Measurements from ENCODE around the gene HECTD4.

HECTD4 gene, protein sequence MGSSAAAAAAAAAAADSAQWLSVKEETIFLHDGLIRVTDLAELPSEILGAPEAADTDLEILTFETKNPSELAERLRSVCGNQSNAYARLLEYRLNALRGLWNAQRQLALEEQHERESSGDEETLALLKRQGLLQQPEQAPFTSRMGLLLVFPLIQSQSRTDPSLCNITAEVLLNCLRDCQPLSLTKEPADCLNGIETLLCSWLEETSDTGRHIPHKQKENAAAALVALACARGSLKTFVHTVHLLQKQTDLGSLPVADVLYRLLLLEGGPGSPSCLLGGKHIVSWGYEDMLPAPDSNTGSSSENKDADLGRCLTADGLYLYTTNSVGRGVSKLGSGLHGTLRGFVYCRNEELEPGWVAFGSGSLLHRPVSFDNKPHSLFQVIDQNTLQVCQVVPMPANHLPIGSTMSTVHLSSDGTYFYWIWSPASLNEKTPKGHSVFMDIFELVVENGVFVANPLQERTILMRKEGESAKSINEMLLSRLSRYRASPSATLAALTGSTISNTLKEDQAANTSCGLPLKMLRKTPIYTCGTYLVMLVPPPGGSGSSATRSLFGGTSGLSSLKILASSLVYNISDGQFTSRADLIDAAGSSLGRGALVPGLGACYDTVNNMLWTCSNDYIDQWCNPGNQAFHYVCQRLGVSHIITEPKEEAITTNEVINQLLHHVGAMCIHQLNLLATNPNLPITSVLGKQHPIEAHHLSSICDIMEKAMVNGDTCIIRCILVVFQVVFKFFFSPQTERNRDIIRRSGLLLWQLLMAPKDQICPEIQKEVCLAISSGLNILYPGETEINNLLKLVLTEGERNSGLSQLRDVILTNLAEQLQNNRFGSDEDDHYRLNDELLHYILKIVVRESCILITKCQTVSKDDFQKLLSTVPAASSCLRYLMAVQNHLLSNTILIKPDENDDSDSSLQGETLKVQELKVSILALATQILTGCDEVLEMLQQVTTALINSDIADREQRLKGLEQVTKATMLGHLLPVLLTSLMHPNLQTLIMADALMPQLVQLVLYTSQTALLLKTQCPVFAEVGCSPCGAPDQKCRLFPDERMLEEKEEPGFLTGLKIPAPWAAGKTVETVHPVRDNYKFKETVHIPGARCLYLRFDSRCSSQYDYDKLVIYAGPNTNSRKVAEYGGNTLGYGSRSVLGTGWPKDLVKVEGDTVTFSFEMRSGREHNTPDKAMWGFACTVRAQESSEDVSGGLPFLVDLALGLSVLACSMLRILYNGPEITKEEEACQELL (N-terminal part only)

DNA sequence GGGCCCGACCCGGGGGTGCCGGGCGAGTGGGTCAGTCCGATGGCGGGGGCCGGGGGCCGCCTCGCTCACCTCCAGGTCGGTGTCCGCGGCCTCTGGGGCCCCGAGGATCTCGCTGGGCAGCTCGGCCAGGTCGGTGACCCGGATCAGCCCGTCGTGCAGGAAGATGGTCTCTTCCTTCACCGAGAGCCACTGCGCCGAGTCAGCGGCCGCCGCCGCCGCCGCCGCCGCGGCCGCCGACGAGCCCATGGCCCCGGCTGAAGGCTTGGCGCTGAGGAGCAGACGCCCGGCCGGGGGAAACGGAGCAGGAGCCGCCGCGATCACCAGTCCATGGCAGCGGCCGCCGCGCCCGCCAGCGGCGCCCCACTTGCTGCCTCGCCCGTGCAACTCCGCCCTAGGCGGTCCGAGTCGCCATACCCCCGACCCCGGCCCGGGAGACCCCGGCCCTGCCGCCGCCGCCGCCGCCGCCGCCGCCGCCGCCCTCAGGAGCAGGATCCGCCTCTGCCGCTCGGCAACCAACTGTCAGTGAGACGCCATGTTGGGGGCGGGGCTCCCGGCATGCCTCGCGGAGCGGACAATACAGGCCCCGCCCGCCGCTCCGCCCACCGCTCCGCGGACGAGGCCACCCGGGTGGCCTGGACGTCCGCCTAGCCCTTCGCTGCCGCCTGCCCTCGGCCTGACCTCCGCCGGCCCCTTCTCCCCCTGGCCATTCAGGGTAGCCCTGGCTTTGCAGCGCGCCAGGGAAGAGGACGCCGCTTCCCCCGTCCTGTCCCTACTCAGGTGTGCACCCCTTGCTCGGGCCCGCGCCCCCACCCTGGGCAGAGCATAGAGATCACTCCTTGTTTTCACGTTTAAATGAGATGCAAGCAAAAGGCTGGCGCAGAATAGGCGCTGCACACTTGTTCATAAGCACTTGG is at the start of gene HECTD4:
HECTD4 (minus strand) TSS at position 549 of the 914 bp plus-strand sequence; CDS start at position 246, 303 bp downstream.
- peaks cover 16% of the 10 kb centered on the region for H3K4me1 ChIP-seq (ENCODE audit: control insufficient read depth, insufficient read depth, low read length)
- no peaks in the 10 kb centered on the region for H3K9me3 ChIP-seq (ENCODE audit: control insufficient read depth in 2 of 2, low read length in 2 of 2)
- peak within 1 kb of the TSS; percentile 46 for H3K27ac ChIP-seq (ENCODE audit: low read length)
- H3K9ac ChIP-seq (ENCODE audit: low read length in 2 of 2), result peak within 1 kb of the TSS; percentile 66 to 77
- no peaks in the 10 kb centered on the region for H3K27me3 ChIP-seq (ENCODE audit: control insufficient read depth in 1 of 2, insufficient read depth in 2 of 2, low read length in 2 of 2)
- H3K36me3 ChIP-seq (ENCODE audit: control insufficient read depth in 2 of 2, insufficient read depth in 2 of 2, low read length in 2 of 2), result no peaks in the 10 kb centered on the region
- H3K4me3 ChIP-seq (ENCODE audit: low read length in 2 of 2), result peak within 1 kb of the TSS; percentile 72 to 89

DNA sequence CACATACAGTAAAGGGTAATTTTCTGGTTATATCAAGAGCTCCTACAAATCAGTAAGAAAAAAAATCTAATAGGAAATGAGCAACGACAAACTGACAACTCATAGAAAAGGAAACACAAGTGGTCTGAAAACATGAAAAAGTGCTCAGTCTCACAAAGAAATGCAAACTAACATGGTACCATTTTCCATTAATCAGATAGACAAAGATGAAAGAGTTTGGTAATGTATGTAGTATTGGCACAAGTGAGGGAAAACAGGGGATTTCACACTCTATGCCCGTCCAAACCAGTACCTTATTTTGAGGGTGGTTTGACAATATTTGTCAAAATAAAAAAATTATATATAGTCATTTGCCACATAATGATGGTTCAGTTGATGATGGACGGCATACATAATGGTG is 49.7 kb upstream of the HECTD4 start:
- no peaks in the 10 kb centered on the region for H3K36me3 ChIP-seq (ENCODE audit: control insufficient read depth in 2 of 2, insufficient read depth in 2 of 2, low read length in 2 of 2)
- no peak overlapping the region for H3K9ac ChIP-seq (ENCODE audit: low read length in 2 of 2)
- no peaks in the 10 kb centered on the region for H3K4me1 ChIP-seq (ENCODE audit: control insufficient read depth, insufficient read depth, low read length)
- no peaks in the 10 kb centered on the region for H3K9me3 ChIP-seq (ENCODE audit: control insufficient read depth in 2 of 2, low read length in 2 of 2)
- H3K4me3 ChIP-seq (ENCODE audit: low read length in 2 of 2), result no peak overlapping the region
- H3K27ac ChIP-seq (ENCODE audit: low read length), result no peak overlapping the region
- H3K27me3 ChIP-seq (ENCODE audit: control insufficient read depth in 1 of 2, insufficient read depth in 2 of 2, low read length in 2 of 2), result no peaks in the 10 kb centered on the region

DNA sequence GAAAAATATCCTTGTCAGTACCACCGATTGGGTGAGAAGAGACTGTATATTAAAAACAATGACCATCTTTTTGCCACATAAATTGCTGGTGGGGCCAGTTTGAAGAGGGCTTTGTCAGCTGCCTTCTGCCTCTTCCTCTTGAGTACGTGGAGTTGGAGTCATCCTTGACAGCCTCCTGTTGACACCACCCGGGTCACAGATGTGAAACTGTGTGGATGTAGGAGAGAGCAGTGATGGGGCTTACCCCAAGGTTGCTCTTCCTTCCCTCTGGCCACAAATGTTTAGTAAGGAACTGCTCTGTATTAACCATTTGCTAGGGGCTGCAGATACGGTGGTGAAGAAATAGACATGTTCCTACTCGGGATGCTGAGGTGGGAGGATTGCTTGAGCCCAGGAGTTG is 48.7 kb upstream of the HECTD4 start:
- H3K4me3 ChIP-seq (ENCODE audit: low read length in 2 of 2), result no peak overlapping the region
- no peaks in the 10 kb centered on the region for H3K9me3 ChIP-seq (ENCODE audit: control insufficient read depth in 2 of 2, low read length in 2 of 2)
- H3K27ac ChIP-seq (ENCODE audit: low read length), result no peak overlapping the region
- no peaks in the 10 kb centered on the region for H3K27me3 ChIP-seq (ENCODE audit: control insufficient read depth in 1 of 2, insufficient read depth in 2 of 2, low read length in 2 of 2)
- H3K4me1 ChIP-seq (ENCODE audit: control insufficient read depth, insufficient read depth, low read length), result no peaks in the 10 kb centered on the region
- no peak overlapping the region for H3K9ac ChIP-seq (ENCODE audit: low read length in 2 of 2)
- H3K36me3 ChIP-seq (ENCODE audit: control insufficient read depth in 2 of 2, insufficient read depth in 2 of 2, low read length in 2 of 2), result no peaks in the 10 kb centered on the region

DNA sequence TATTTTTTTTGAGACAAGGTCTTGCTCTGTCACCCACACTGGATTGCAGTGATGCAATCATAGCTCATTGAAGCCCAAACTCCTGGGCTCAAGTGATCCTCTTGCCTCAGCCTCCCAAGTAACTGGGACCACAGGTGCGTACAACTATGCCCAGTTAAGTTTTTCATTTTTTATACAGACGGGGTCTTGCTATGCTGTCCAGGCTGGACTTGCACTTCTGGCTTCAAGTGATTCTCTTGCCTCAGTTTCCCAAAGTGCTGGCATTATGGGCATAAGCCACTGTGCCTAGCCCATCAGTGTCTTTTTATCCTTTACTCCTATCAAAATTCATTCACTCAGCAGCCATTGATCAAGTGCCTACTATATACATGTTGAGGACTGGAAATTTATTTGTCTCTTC is 45.5 kb upstream of the HECTD4 start:
- Histone ChIP-seq H3K4me1 (ENCODE audit: control insufficient read depth, insufficient read depth, low read length) (peaks cover 2% of the 10 kb centered on the region), H3K9ac (ENCODE audit: low read length in 2 of 2) (no peak overlapping the region), H3K36me3 (ENCODE audit: control insufficient read depth in 2 of 2, insufficient read depth in 2 of 2, low read length in 2 of 2) (no peaks in the 10 kb centered on the region), H3K27me3 (ENCODE audit: control insufficient read depth in 1 of 2, insufficient read depth in 2 of 2, low read length in 2 of 2) (no peaks in the 10 kb centered on the region), H3K4me3 (ENCODE audit: low read length in 2 of 2) (no peak overlapping the region), H3K27ac (ENCODE audit: low read length) (no peak overlapping the region), H3K9me3 (ENCODE audit: control insufficient read depth in 2 of 2, low read length in 2 of 2) (no peaks in the 10 kb centered on the region)

DNA sequence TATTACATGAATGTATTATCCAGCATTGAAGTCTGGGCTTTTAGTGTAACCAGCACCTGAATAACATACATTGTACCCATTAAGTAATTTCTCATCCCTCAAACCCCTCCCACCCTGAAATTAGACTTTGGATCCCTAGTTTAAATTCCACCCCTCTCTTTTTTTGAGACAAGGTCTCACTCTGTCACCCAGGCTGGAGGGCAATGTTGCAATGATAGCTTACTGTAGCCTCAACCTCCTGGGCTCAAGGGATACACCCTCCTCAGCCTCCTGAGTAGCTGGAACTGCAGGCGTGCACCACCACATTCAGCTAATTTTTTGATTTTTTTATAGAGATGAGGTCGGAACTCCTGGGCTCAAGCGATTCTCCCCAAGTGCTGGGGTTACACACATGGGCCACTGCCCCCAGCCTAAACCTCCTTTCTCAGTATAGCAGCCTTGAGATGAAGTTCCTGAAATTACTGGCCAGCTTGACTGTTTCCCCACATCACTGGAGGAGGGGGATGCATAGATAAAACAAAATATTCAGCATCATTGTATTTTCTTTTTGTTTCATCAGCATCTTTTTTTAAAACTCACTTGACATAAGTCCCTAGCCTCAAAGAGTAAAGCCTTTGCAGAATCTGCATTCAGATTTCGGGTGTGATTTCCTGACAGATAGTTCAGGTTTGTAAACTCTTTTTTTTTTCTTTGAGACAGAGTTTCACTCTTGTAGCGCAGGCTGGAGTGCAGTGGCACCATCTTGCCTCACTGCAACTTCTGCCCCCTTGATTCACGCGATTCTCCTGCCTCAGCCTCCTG is 43.6 kb upstream of the HECTD4 start:
- Histone ChIP-seq H3K4me3 (ENCODE audit: low read length in 2 of 2) (no peak overlapping the region), H3K27me3 (ENCODE audit: control insufficient read depth in 1 of 2, insufficient read depth in 2 of 2, low read length in 2 of 2) (no peaks in the 10 kb centered on the region), H3K4me1 (ENCODE audit: control insufficient read depth, insufficient read depth, low read length) (peaks cover 3% of the 10 kb centered on the region), H3K9ac (ENCODE audit: low read length in 2 of 2) (no peak overlapping the region), H3K9me3 (ENCODE audit: control insufficient read depth in 2 of 2, low read length in 2 of 2) (no peaks in the 10 kb centered on the region), H3K36me3 (ENCODE audit: control insufficient read depth in 2 of 2, insufficient read depth in 2 of 2, low read length in 2 of 2) (no peaks in the 10 kb centered on the region), H3K27ac (ENCODE audit: low read length) (no peak overlapping the region)

DNA sequence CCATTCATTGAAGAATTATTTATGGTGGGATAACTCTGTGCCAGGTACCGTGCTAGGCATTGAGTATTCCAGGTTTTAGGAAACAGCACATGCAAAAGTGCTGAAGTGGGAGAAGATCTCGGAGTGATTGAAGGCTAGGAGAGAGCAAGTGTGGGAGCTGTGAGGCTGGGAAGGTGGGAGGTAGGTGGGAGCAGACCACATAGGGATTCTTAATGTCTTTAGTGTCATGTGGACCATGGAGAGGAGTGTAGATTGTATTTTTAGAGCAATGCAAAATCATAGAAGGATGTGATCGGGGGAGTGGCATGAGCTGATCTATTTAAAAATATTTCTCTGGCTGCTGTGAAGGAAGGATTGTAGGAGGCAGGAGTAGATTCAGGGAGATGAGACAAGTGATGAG is 41.9 kb upstream of the HECTD4 start:
- H3K9me3 ChIP-seq (ENCODE audit: control insufficient read depth in 2 of 2, low read length in 2 of 2), result no peaks in the 10 kb centered on the region
- H3K36me3 ChIP-seq (ENCODE audit: control insufficient read depth in 2 of 2, insufficient read depth in 2 of 2, low read length in 2 of 2), result no peaks in the 10 kb centered on the region
- no peaks in the 10 kb centered on the region for H3K27me3 ChIP-seq (ENCODE audit: control insufficient read depth in 1 of 2, insufficient read depth in 2 of 2, low read length in 2 of 2)
- no peak overlapping the region for H3K9ac ChIP-seq (ENCODE audit: low read length in 2 of 2)
- H3K27ac ChIP-seq (ENCODE audit: low read length), result no peak overlapping the region
- H3K4me1 ChIP-seq (ENCODE audit: control insufficient read depth, insufficient read depth, low read length), result peaks cover 13% of the 10 kb centered on the region
- H3K4me3 ChIP-seq (ENCODE audit: low read length in 2 of 2), result no peak overlapping the region

DNA sequence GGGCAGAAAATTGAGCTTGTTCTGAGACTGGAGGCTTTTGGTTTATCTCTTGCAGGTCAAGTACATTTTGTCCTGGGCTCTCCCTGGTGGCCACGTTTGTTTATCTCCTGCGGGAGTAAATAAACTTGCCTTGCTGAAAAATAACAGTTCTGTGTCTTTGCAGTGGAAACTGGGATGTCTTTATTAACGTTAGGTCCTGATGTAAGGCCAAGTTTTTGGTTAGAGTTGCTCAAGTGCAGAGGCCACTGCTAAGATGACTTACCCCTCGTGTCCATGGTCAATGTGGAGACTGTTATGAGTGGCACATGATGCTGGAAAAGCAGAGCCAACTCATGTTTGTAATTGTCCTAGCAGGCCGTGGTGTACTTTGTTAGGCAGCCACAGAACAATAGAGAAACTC is 40.3 kb upstream of the HECTD4 start:
- no peak overlapping the region for H3K4me3 ChIP-seq (ENCODE audit: low read length in 2 of 2)
- no peak overlapping the region for H3K9ac ChIP-seq (ENCODE audit: low read length in 2 of 2)
- H3K27ac ChIP-seq (ENCODE audit: low read length), result no peak overlapping the region
- H3K9me3 ChIP-seq (ENCODE audit: control insufficient read depth in 2 of 2, low read length in 2 of 2), result no peaks in the 10 kb centered on the region
- H3K36me3 ChIP-seq (ENCODE audit: control insufficient read depth in 2 of 2, insufficient read depth in 2 of 2, low read length in 2 of 2), result no peaks in the 10 kb centered on the region
- H3K27me3 ChIP-seq (ENCODE audit: control insufficient read depth in 1 of 2, insufficient read depth in 2 of 2, low read length in 2 of 2), result no peaks in the 10 kb centered on the region
- peaks cover 16% of the 10 kb centered on the region for H3K4me1 ChIP-seq (ENCODE audit: control insufficient read depth, insufficient read depth, low read length)

DNA sequence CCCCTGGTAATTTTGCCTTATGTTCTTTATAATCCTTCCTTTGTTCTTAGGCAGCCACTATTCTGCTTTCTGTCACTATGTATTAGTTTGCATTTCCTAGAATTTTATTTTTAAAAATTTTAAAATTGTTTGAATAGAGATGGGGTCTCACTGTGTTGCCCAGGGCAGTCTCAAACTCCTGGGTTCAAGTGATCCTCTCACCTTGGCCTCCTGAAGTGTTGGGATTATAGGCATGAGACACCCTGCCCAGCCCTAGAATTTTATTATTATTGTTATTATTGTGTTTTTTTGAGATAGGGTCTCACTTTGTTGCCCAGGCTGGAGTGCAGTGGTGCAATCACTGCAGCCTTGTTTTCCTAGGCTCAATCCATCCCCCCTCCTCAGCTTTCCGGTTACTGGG is 39.1 kb upstream of the HECTD4 start:
- Histone ChIP-seq H3K36me3 (ENCODE audit: control insufficient read depth in 2 of 2, insufficient read depth in 2 of 2, low read length in 2 of 2) (no peaks in the 10 kb centered on the region), H3K9me3 (ENCODE audit: control insufficient read depth in 2 of 2, low read length in 2 of 2) (no peaks in the 10 kb centered on the region), H3K4me1 (ENCODE audit: control insufficient read depth, insufficient read depth, low read length) (peaks cover 16% of the 10 kb centered on the region), H3K9ac (ENCODE audit: low read length in 2 of 2) (no peak overlapping the region), H3K4me3 (ENCODE audit: low read length in 2 of 2) (no peak overlapping the region), H3K27me3 (ENCODE audit: control insufficient read depth in 1 of 2, insufficient read depth in 2 of 2, low read length in 2 of 2) (no peaks in the 10 kb centered on the region), H3K27ac (ENCODE audit: low read length) (no peak overlapping the region)

DNA sequence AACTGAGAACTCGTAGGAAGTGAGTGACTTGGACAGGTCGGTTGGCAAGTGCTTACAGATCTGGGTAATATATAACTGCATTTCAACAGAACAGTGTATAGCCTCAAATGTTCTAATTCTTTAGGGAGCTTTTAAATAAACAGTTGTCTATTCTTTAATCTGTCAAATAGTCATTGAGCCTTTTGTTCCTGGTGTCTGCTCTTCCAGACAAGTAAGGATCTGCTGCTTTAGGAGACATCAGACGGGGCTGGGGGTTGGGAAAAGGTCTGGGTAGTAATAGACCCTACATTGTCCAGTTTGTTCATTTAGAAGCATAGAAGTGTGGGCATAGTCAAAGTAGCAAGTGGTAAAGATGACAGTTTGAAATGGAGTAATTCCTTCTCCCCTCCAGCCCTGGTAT is 38.5 kb upstream of the HECTD4 start:
- H3K9ac ChIP-seq (ENCODE audit: low read length in 2 of 2), result no peak overlapping the region
- no peaks in the 10 kb centered on the region for H3K36me3 ChIP-seq (ENCODE audit: control insufficient read depth in 2 of 2, insufficient read depth in 2 of 2, low read length in 2 of 2)
- no peak overlapping the region for H3K27ac ChIP-seq (ENCODE audit: low read length)
- H3K4me3 ChIP-seq (ENCODE audit: low read length in 2 of 2), result no peak overlapping the region
- no peaks in the 10 kb centered on the region for H3K9me3 ChIP-seq (ENCODE audit: control insufficient read depth in 2 of 2, low read length in 2 of 2)
- peaks cover 16% of the 10 kb centered on the region for H3K4me1 ChIP-seq (ENCODE audit: control insufficient read depth, insufficient read depth, low read length)
- H3K27me3 ChIP-seq (ENCODE audit: control insufficient read depth in 1 of 2, insufficient read depth in 2 of 2, low read length in 2 of 2), result no peaks in the 10 kb centered on the region
